Measurements from ENCODE around the gene CACNG6. TPM values are rescaled to one million over a fixed set of nuclear protein-coding genes. Genes with fewer than 3 reads are reported as not detected.

CACNG6 gene
- total RNA-seq, 1 donor, result 0.36 TPM

- Histone ChIP-seq H3K27me3 (ENCODE audit: insufficient read depth, low read length) (peaks cover 50% of the 10 kb centered on the region), H3K79me2 (ENCODE audit: insufficient read depth, low read length) (no peaks in the 10 kb centered on the region), H3K4me1 (ENCODE audit: insufficient read depth, low read length) (peaks cover 8% of the 10 kb centered on the region), H3K4me3 (ENCODE audit: insufficient read depth, low read length) (no peak overlapping the region), H3K4me2 (ENCODE audit: insufficient read depth, low read length) (no peak overlapping the region), H4K20me1 (ENCODE audit: insufficient read depth, low read length) (no peaks in the 10 kb centered on the region), H3K9me3 (ENCODE audit: low read depth, low read length) (no peaks in the 10 kb centered on the region), H3K27ac (ENCODE audit: low read depth, low read length) (no peak overlapping the region), H3K36me3 (ENCODE audit: insufficient read depth, low read length) (no peaks in the 10 kb centered on the region), H2AFZ (ENCODE audit: low read length) (no peak overlapping the region)
- TF ChIP-seq CTCF (IDR thresholded peaks at IDR 0.05; ENCODE audit: extremely low read depth, low read depth, low read length), result no peak
- peak; percentile 79 for DNase-seq (ENCODE audit: insufficient read length, low spot score, missing footprints)
These were observed 2.0 kb downstream of the CACNG6 start for GRCh38 chr19:53993448-53993847.

- Histone ChIP-seq H3K79me2 (ENCODE audit: insufficient read depth, low read length) (no peaks in the 10 kb centered on the region), H3K27me3 (ENCODE audit: insufficient read depth, low read length) (peaks cover 44% of the 10 kb centered on the region), H3K4me2 (ENCODE audit: insufficient read depth, low read length) (no peak overlapping the region), H3K27ac (ENCODE audit: low read depth, low read length) (no peak overlapping the region), H4K20me1 (ENCODE audit: insufficient read depth, low read length) (no peaks in the 10 kb centered on the region), H3K9me3 (ENCODE audit: low read depth, low read length) (no peaks in the 10 kb centered on the region), H3K36me3 (ENCODE audit: insufficient read depth, low read length) (no peaks in the 10 kb centered on the region), H3K4me3 (ENCODE audit: insufficient read depth, low read length) (no peak overlapping the region), H2AFZ (ENCODE audit: low read length) (no peak overlapping the region), H3K4me1 (ENCODE audit: insufficient read depth, low read length) (peaks cover 8% of the 10 kb centered on the region)
- peak; percentile 71 for DNase-seq (ENCODE audit: insufficient read length, low spot score, missing footprints)
- no peak for TF ChIP-seq CTCF (IDR thresholded peaks at IDR 0.05; ENCODE audit: extremely low read depth, low read depth, low read length)
These were observed 3.4 kb downstream of the CACNG6 start for GRCh38 chr19:53994811-53995210.

DNA sequence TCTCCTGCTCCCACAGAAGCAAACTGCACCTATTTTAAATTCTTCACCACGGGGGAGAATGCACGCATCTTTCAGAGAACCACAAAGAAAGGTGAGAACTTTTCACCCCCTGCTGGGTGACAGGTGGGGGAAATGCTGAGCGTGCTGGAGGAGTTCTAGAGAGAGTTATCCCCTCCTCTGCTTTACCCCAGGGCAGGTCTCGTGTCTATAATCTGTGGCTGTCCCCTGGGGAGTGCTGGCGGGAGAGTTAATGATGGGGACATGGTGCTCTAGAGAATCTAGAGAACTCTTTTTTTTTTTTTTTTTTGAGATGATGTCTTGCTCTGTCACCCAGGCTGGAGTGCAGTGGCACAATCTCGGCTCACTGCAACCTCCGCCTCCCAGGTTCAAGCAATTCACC lies 6.8 kb downstream of the CACNG6 start:
- Histone ChIP-seq H3K27ac (ENCODE audit: low read depth, low read length) (no peak overlapping the region), H2AFZ (ENCODE audit: low read length) (no peak overlapping the region), H3K4me2 (ENCODE audit: insufficient read depth, low read length) (no peak overlapping the region), H3K36me3 (ENCODE audit: insufficient read depth, low read length) (no peaks in the 10 kb centered on the region), H3K79me2 (ENCODE audit: insufficient read depth, low read length) (no peaks in the 10 kb centered on the region), H3K27me3 (ENCODE audit: insufficient read depth, low read length) (peaks cover 42% of the 10 kb centered on the region), H3K9me3 (ENCODE audit: low read depth, low read length) (no peaks in the 10 kb centered on the region), H3K4me1 (ENCODE audit: insufficient read depth, low read length) (peaks cover 23% of the 10 kb centered on the region), H4K20me1 (ENCODE audit: insufficient read depth, low read length) (no peaks in the 10 kb centered on the region), H3K4me3 (ENCODE audit: insufficient read depth, low read length) (no peak overlapping the region)
- no peak for TF ChIP-seq CTCF (IDR thresholded peaks at IDR 0.05; ENCODE audit: extremely low read depth, low read depth, low read length)
- DNase-seq (ENCODE audit: insufficient read length, low spot score, missing footprints), result no peak

GRCh38 chr19:53999694-54000093 lies 8.3 kb downstream of the CACNG6 start:
- Histone ChIP-seq H3K27me3 (ENCODE audit: insufficient read depth, low read length) (peaks cover 35% of the 10 kb centered on the region), H3K27ac (ENCODE audit: low read depth, low read length) (no peak overlapping the region), H3K4me2 (ENCODE audit: insufficient read depth, low read length) (no peak overlapping the region), H3K79me2 (ENCODE audit: insufficient read depth, low read length) (no peaks in the 10 kb centered on the region), H3K36me3 (ENCODE audit: insufficient read depth, low read length) (no peaks in the 10 kb centered on the region), H4K20me1 (ENCODE audit: insufficient read depth, low read length) (no peaks in the 10 kb centered on the region), H3K9me3 (ENCODE audit: low read depth, low read length) (no peaks in the 10 kb centered on the region), H2AFZ (ENCODE audit: low read length) (no peak overlapping the region), H3K4me3 (ENCODE audit: insufficient read depth, low read length) (no peak overlapping the region), H3K4me1 (ENCODE audit: insufficient read depth, low read length) (peaks cover 21% of the 10 kb centered on the region)
- TF ChIP-seq CTCF (IDR thresholded peaks at IDR 0.05; ENCODE audit: extremely low read depth, low read depth, low read length), result no peak
- no peak for DNase-seq (ENCODE audit: insufficient read length, low spot score, missing footprints)
